GM19351 (cell line): ENCODE data around the gene CBX8.

Experiments
- ATAC-seq: cut with Tn5 transposase; IDR thresholded peaks from one replicate; pipeline ENCODE4 v1.9.1; 2021; ENCODE audit warnings: mild to moderate bottlenecking, moderate library complexity; ENCODE audit not compliant: unreplicated experiment

CBX8 gene

DNA sequence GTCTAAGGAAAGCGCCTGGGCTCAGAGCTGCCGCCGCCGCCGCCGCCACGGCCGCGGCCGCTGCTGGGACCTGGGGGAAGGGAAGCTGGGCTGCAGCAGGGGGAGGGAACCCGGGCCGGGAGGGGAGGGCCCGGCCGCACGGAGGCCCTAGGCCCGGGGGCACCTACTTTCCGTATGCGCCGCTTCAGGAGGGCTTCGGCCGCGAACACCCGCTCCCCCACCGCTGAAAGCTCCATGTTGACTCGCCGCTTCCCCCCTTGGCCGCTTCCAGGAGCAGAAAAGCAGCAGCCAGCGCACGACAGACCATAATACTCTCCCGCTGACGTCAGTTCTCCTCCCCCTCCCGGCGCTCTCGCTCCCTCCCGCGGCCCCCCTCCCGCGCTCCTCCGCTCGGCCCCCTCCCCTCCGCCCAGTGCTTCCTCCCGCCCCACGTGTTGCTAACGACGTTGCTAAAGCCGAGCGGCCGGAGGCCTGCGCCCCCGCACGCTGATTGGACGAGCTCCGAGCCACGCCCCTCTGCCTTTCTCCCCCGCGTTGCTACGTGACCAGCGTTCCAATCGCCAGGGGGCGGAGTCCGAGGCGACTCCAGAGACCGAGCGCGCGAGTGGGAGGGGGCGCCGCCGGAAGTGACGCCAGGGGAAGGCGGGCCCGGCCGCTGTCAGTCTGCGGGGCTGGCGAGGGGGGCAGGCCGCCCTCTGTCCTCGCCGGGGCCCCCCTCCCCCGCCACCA is at the start of gene CBX8:
CBX8 (minus strand) TSS at position 315 of the 729 bp plus-strand sequence; CDS start at position 236, 79 bp downstream.
- peak; percentile 88 for ATAC-seq

DNA sequence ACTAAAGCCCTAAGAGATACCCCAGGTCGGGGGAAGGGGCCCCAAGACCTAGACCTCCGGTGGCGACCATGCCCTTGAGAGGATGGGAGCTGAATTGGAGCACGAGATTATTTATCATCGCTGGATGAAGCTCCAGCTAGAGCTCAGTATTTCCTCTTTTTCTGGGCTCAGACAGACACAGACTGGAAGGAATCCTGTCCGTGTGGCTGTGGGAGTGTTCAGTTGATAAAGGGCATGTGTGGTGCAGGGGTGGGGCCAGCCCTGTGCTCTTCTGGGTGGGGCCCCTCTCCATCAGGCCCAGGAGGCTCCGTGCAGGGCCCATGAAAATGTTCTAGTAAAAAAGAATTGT is 48.7 kb upstream of the CBX8 start:
- no peak for ATAC-seq

DNA sequence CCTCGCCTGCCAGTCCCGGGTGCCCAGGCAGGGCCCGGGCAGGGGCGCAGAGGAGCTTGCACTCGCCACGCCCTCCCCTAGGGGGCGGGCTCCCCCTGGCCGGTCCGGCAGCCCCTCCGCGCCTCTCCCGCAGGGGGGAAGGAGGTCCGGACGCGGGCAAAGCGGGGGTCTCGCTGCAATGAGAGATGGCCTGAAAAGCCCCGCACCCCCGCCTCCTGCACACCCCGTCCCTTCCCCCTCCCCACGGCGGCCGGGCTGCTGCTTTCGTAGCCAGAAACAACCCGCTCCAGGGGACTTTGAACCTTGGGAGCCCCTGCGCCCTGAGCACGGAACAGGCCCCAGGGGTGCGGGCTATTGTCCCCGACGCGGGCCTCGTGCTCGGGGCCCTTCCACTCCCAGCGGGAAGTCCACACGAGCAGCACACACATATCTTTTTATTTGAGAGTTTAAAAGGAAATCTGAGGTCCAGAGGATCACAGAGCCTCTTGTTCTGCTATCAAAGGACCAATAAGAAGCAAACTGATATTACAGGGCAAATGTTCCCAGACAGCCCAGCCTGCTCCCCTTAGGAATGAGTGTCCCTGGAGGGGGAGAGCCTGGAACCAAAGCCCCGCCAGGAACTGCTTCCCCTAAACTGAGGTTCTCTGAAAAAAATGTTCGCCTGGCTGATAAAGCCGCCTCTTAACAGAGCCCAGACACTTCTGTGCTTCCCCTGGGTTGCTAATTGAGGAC is 48.2 kb upstream of the CBX8 start:
- ATAC-seq: no peak

DNA sequence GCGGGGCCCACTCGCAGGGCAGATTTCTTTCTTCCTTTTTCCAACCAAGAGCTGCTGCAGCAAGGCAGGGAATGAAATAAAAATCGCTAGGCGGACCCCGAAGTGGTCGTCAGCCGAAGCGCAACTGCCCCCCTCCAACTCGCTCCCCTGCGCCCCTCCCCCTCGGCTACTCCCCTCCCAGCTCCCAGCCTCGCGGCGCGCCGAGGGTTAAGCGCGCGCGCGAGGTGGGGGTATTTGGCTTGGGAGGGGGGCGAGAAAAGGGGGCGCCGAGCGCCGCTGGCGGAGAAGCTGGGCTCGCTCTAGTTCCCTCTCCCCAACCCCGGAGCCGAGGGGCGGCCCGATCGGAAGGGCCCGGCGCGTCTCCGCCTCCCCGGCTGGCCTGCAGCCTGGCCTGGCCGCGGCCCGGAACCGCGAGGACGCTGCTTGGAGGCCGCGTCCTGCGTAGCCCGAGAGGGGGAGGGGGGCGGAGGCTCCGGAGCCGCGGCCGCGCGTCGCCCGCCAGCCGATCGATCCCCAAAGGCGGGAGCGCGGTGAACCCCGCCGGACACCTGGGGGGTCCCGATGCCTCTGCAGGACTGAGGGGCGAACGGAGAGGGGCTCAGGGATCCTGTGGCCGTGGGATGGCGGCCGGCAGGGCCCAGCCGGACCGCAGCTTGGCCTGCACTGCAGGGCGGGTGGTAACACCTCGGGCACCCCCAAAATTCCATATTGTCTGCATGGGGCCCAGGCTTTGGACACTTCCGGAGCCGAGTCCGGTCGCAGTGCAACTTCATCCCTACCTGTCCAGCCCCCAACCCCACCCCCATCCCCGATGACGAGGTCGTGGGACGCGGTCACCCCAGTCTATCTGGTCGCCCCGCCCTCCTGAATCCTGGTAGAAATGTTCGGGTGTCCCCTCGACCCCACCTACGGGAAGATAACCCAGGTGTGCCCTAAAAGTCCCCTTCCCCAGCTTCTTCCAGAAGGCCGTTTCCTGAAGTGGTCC is 47.2 kb upstream of the CBX8 start:
- no peak for ATAC-seq

DNA sequence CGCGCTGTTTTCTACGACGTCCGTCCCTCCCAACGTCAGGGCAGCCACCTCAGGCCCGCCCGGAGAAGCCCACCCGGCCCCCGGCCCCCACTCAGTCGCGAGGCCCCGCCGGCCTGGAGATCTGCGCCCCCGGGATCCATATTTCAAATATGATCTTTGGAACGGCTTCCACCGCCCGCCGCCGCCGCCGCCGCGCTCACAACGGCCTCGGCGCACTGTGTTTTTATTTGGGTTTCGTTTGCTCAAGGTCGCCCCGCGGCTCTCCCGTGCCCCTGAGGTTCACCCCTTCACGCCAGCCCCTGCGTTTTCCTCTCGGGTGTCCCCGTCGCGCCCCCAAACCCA is 46.6 kb upstream of the CBX8 start:
- ATAC-seq: no peak

DNA sequence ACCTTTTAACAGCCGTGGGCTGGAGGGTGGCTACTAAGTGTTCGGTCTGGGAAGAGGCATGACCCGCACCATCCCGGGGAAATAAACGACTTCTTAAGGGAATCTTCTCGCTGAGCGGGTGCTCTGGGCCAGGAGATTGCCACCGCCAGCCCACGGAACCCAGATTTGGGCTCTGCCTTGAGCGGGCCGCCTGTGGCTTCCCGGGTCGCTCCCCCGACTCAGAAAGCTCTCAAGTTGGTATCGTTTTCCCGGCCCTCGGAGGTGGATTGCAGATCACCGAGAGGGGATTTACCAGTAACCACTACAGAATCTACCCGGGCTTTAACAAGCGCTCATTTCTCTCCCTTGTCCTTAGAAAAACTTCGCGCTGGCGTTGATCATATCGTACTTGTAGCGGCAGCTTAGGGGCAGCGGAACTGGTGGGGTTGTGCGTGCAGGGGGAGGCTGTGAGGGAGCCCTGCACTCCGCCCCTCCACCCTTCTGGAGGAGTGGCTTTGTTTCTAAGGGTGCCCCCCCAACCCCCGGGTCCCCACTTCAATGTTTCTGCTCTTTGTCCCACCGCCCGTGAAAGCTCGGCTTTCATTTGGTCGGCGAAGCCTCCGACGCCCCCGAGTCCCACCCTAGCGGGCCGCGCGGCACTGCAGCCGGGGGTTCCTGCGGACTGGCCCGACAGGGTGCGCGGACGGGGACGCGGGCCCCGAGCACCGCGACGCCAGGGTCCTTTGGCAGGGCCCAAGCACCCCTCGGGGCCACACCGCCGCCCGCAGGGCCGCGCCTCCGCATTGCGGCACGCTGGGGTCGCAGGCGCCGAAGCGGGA is 46.0 kb upstream of the CBX8 start:
- no peak for ATAC-seq

DNA sequence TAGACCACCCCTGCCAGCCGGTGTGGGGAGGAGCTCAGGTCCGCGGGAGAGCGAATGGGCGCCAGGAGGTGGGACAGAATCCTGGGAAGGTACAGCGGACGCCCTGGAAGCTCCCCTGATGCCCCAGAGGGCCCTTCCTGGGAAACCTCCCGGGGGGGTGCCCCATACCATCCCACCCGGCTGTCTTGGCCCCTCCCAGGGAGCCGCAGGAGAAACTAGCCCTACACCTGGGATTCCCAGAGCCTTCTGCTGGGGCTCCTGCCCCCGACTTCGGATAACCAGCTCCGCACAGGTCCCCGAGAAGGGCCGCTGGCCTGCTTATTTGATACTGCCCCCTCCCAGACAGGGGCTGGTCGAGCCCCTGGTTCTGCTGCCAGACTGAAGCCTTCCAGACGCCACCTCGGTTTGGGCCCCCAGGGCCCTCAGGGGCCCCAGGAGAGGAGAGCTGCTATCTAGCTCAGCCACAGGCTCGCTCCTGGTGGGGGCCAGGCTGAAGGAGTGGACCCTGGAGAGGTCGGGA is 45.3 kb upstream of the CBX8 start:
- ATAC-seq: no peak

DNA sequence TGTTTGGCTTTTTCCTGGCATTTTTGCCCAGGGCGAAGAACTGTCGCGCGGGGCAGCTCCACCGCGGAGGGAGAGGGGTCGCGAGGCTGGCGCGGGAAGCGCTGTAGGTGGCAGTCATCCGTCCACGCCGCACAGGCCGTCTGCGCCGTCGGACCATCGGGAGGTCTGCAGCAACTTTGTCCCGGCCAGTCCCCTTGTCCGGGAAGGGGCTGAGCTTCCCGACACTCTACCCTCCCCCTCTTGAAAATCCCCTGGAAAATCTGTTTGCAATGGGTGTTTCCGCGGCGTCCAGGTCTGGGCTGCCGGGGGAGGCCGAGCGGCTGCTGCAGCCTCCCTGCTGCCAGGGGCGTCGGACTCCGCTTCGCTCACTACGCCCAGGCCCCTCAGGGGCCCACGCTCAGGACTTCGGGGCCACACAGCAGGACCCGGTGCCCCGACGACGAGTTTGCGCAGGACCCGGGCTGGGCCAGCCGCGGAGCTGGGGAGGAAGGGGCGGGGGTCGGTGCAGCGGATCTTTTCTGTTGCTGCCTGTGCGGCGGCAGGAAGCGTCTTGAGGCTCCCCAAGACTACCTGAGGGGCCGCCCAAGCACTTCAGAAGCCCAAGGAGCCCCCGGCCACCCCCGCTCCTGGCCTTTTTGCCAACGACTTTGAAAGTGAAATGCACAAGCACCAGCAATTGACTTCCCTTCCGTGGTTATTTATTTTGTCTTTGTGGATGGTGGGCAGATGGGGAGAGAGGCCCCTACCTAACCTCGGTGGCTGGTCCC is 44.7 kb upstream of the CBX8 start:
- ATAC-seq: no peak

DNA sequence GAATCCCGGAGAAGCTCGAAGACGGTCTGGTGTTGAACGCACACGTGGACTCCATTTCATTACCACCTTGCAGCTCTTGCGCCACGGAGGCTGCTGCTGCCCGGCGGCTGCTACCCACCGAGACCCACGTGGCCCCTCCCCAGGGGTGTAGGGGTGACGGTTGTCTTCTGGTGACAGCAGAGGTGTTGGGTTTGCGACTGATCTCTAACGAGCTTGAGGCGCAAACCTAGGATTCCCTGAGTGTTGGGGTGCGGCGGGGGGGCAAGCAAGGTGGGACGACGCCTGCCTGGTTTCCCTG is 44.1 kb upstream of the CBX8 start:
- no peak for ATAC-seq

DNA sequence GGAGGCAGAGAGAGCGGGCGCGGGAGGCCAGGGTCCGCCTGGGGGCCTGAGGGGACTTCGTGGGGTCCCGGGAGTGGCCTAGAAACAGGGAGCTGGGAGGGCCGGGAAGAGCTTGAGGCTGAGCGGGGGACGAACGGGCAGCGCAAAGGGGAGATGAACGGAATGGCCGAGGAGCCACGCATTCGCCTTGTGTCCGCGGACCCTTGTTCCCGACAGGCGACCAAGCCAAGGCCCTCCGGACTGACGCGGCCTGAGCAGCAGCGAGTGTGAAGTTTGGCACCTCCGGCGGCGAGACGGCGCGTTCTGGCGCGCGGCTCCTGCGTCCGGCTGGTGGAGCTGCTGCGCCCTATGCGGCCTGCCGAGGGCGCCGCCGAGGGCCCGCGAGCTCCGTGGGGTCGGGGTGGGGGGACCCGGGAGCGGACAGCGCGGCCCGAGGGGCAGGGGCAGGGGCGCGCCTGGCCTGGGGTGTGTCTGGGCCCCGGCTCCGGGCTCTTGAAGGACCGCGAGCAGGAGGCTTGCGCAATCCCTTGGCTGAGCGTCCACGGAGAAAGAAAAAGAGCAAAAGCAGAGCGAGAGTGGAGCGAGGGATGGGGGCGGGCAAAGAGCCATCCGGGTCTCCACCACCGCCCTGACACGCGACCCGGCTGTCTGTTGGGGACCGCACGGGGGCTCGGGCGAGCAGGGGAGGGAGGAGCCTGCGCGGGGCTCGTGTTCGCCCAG is 43.6 kb upstream of the CBX8 start:
- no peak for ATAC-seq

DNA sequence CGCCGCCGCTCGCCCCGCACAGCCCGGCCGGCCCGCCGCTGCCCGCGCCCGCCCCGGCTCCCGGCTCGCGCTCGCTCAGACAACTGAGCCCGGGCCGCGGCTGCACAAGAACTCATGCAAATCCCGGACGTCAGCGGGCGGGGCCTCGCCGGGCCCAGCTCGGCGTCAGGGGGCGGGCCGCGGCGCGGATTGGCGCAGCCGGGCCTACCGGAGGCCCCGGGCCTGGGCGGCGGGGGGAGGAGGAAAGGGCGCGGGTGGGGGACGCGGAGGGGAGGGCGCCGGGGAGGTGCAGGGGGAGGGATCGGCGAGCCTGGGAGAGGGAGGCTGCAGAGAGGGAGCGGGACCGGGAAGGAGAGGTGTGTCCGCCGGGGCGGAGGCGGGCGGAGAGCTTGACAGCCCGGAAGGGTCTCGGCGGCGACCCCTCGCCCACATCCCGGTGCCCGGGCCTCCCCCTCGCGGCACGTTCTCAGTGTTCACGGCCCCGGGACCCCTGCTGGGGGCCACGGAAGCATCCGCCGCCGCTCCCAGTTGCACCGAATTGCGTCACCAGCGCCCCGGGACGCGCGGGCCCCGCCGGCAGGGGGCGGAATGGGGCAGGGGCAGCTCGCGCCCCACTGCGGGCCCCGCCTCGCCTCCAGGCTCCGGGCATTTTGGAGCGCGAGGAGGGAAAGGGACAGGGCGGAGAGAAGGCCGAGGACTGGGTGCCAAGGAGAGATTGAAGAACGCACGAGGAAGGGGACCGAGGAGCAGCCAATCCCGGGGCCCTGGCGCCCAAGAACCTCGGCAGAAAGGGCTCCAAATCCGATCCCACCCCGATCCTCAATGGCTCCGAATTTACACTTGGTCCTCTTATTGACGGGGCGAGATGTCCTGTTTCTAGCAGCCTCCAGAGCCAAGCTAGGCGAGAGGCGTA is 42.7 kb upstream of the CBX8 start, which contains the start of gene CBX4:
CBX4 (minus strand) TSS at position 85 of the 913 bp plus-strand sequence. CDS start 189 bp downstream, outside the sequence.
- peak; percentile 71 for ATAC-seq

DNA sequence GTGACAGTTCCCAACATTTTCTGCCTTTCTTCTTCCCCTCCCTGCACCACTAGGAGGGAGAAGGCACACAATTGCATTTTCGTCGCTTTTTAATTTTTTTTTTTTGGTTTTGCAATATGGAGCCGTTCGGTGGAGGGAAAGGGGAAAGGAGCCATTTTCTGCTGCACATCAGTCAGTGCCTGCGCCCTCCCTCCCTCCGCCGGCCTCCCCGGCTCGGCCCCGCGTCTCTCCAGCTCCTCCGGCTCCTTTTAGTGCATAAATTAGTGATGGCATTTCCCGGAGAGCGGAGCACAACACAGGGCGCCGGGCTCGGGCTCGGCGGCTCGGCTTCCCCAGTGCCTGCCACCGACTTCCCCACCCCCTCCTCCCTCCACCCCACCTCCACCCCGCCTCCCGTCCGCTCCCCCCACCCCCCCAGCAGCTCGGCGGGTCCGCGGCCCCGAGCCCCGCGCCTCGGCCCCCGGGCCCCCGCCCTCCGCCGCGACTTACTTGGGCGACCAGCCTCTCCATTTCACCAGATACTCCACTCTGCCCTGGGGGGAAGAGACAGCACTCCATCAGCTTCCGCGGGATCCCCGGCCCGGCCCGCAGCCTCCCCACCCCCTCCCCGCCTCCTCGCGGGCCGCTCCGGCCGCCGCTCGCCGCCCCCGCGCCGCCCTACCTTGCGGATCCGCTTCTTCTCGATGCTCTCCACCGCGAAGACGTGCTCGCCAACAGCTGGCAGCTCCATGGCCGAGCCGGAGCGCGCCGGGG is 41.8 kb upstream of the CBX8 start:
- ATAC-seq: peak; percentile 30

DNA sequence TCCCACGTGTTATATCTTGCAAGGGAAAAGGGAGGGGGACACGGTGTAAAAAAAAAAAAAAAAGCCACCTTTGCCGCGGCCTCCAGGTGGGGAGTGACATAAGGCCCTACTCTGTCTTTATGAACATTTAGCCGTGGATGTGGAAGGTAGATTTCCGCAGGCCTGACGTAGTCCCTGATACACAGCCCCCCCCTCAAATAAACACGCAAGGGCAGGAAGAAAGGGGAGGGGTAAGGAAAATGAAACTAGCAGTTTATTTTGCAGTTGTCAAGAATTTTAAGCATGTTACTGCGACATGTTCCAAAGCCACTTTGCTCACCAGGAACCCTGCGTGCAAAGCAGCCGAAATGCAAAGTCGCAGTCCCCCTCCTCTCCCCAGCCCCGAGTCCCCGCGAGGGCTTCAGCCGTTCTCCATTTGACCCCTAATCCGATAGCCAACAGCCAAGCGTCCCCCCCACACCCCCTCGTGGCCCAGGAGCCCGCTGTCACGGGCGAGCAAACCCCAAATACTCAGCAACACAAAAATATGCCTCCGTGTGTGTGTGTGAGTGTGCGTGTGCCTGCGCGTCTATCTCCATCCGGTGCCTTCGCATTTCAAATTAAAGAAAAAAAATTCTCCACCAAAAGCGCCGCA is 41.1 kb upstream of the CBX8 start:
- no peak for ATAC-seq

DNA sequence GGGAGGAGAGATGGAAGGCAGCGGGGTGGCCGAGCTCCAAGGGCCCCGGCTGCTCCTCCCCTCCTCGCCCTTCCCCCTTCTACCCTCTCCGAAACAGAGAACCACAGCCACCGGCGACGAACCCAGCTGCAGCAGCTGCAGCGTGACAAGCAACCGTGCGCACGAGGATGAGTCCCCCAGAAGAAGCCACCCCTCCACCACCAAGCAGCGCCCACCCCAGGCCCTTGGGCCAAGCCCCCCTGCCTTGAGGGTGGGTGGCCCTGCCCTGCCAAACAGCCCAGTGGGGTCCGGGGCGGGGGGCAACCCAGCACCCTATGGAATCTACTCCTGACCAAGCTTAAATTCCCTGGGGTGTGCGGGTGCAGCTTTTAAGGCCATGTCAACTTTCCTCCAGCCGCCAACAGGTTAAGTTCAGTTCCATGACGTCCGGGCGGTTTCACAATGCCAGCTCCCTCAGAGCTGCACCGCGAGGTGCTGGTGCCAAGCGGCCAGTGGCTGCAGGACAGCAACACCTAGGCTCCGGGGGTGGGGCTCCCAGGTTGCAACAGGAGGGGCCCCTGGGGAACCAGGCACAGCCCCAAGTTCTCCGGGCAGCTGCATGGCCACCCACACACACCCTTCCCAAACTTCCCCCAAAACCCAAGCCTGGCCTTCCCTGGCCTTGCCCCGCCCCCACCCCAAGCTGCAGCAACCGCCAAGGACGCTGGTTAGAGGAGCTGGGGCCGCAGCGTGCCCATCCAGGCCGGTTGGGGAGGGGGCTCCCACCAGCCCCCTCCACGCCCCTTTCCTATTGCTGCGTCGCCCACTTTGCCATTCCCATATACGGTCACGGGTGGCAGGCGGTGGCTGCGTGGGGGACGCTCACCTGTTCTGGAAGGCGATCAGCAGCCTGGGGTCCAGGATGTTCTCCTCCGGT is 40.4 kb upstream of the CBX8 start:
- ATAC-seq: peak; percentile 37

DNA sequence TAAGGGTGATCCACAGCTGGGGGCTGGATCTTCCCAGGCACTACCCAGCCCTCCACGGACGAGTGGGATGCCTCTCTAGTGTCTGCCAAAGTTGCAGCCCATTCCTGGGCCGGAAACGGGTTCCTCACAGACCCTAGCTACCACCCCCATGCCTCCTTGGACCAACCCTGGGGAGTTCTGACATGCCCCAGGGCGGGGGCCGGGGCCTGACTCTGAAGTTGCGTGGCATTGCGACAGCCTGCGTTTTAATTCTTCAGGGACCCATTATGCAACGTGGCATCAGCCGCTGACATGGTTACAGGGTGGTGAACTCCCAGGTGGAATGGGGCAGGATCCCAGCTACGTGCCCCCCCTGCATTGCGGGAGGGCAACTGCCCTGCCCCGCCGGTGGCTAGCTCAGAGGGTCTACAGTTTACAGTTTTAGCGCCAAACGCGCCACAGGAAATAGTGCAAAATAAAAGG is 39.7 kb upstream of the CBX8 start:
- no peak for ATAC-seq
